HG03139 (cell line): ENCODE data around the gene SPPL3.
"Not testable (repeated sequence)": the region's sequence is repeated elsewhere in the genome, so short reads cannot be mapped to it uniquely, and the experiment has no call there.

ENCODE experiments used
- ATAC-seq: cut with Tn5 transposase; IDR thresholded peaks from one replicate; pipeline ENCODE4 v1.9.1; 2021; ENCODE audit not compliant: unreplicated experiment

The SPPL3 gene

GRCh38 chr12:120921637-120922036 lies 17.5 kb upstream of the SPPL3 start:
- no peak for ATAC-seq

GRCh38 chr12:120920178-120920577 lies 16.0 kb upstream of the SPPL3 start:
- no peak for ATAC-seq

- no peak for ATAC-seq
These were observed 13.6 kb upstream of the SPPL3 start for GRCh38 chr12:120917748-120918147.

- no peak for ATAC-seq
These were observed 12.4 kb upstream of the SPPL3 start for GRCh38 chr12:120916561-120916960.

- no peak for ATAC-seq
These were observed 10.6 kb upstream of the SPPL3 start for GRCh38 chr12:120914794-120915193.

- no peak for ATAC-seq
These were observed 5.6 kb upstream of the SPPL3 start for GRCh38 chr12:120909633-120910298.

- ATAC-seq = no peak
These were observed 1.8 kb upstream of the SPPL3 start for GRCh38 chr12:120905856-120906384.

- peak; percentile 31 for ATAC-seq
These were observed 554 bp downstream of the SPPL3 start for GRCh38 chr12:120903412-120904196.

GRCh38 chr12:120902846-120903411 lies 1.2 kb downstream of the SPPL3 start:
- ATAC-seq = no peak

- ATAC-seq = no peak
These were observed 2.3 kb downstream of the SPPL3 start for GRCh38 chr12:120901818-120902217.

GRCh38 chr12:120901101-120901500 lies 3.1 kb downstream of the SPPL3 start:
- ATAC-seq = not testable (repeated sequence)

- no peak for ATAC-seq
These were observed 8.6 kb downstream of the SPPL3 start for GRCh38 chr12:120895532-120895931.

- no peak for ATAC-seq
These were observed 11.9 kb downstream of the SPPL3 start for GRCh38 chr12:120892265-120892664.

- no peak for ATAC-seq
These were observed 13.2 kb downstream of the SPPL3 start for GRCh38 chr12:120890963-120891362.

GRCh38 chr12:120887253-120888043 lies 16.7 kb downstream of the SPPL3 start:
- no peak for ATAC-seq

- peak; percentile 80 for ATAC-seq
These were observed 17.7 kb downstream of the SPPL3 start for GRCh38 chr12:120886199-120887018.

GRCh38 chr12:120885521-120885920 lies 18.6 kb downstream of the SPPL3 start:
- no peak for ATAC-seq

GRCh38 chr12:120884644-120885043 lies 19.5 kb downstream of the SPPL3 start:
- ATAC-seq = no peak

- no peak for ATAC-seq
These were observed 22.1 kb downstream of the SPPL3 start for GRCh38 chr12:120882055-120882555.

- ATAC-seq = no peak
These were observed 24.3 kb downstream of the SPPL3 start for GRCh38 chr12:120879718-120880300.
